HG02588 (cell line): ENCODE data around the gene ADAM29.
"Not testable (repeated sequence)": the region's sequence is repeated elsewhere in the genome, so short reads cannot be mapped to it uniquely, and the experiment has no call there.

ENCODE experiments used
- ATAC-seq: cut with Tn5 transposase; IDR thresholded peaks from one replicate; pipeline ENCODE4 v1.9.1; 2021; ENCODE audit warnings: mild to moderate bottlenecking, moderate library complexity; ENCODE audit not compliant: unreplicated experiment

The ADAM29 gene

GRCh38 chr4:174946246-174946645 lies 28.1 kb downstream of the ADAM29 start:
- no peak for ATAC-seq

DNA sequence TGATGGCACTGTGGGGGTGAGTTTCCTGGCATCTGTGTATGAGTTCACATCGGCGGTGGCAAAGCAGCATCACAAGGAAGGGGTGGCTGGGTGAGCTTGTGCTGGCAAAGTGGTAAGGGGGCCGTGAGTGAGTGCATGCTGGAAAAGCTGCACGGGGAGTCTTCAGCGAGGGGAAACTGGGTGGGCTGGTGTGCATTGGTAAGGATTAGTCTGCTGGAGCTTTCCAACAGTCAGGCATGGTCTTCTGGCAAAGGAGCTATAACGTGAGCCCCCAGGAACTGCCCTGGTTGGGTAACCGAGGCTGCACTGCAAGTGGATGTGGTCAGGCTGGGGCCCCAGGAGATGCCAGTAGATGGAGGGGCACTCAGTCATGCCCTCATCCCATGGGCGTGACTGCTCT lies 30.7 kb downstream of the ADAM29 start:
- no peak for ATAC-seq

DNA sequence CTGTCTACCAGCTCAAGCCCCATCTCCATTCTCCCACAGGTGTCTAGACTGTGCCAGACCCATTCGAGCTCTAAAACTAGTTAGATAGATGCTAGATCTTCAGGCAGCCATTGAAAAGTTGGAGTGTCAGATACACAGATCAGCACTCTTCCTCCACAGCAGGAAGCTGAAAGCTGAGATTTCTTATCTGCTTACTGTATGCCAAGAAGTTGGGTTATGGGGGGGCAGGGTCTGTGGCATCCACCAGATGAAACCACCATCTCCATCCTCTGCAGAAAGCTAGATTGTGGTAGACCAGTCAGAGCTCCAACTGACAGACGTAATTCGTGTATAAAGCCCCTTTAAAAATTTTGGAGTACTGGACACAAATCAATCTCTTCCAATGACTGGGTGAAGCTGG lies 54.8 kb downstream of the ADAM29 start:
- no peak for ATAC-seq

- ATAC-seq: no peak
Measured at GRCh38 chr4:174973336-174973735, 55.2 kb downstream of the ADAM29 start.

DNA sequence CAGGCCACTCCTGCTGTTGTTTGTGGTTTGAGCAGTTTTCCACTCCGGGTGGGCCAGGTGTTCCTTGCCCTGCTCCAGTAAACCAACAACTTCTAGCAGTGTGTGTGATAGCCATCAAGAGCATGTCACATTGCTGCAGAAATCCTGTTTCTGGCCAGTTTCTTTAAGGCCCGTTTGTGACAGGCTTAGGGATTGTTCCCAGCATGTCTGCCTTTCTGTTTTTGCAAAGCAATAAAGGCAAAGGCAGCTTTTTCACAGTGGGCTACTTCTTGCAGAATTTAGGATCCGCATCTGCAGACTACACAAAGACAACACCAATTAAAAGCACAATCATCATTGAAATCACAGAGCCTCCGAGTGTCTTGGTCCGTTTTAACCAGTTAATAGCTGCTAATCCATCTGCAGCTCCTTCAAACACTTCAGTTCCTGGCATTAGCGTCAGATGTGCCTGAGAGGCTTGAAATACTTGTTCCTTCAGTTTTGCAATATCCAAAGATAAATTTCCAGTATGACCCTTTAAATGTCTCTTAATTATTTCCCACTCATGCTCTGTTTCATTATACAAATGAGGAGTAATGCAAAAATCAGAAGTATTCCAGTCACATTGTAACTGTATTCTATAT lies 65.1 kb downstream of the ADAM29 start:
- no peak for ATAC-seq

GRCh38 chr4:174983870-174984269 lies 65.7 kb downstream of the ADAM29 start:
- ATAC-seq: not testable (repeated sequence)

- ATAC-seq: no peak
Measured at GRCh38 chr4:174989791-174990190, 71.6 kb downstream of the ADAM29 start.

- ATAC-seq: no peak
Measured at GRCh38 chr4:174993916-174994315, 75.8 kb downstream of the ADAM29 start.

GRCh38 chr4:174996079-174996478 lies 77.9 kb downstream of the ADAM29 start:
- no peak for ATAC-seq

GRCh38 chr4:174999407-174999806 lies 81.2 kb downstream of the ADAM29 start:
- ATAC-seq: no peak

GRCh38 chr4:175017751-175018150 lies 99.6 kb downstream of the ADAM29 start:
- no peak for ATAC-seq

- not testable (repeated sequence) for ATAC-seq
Measured at GRCh38 chr4:175019447-175019846, 101.3 kb downstream of the ADAM29 start.
